Activated CD4-positive, alpha-beta T cell treated with anti-CD3 and anti-CD28 coated beads, Interleukin-2, Interleukin-4, amounts not matched to agents 100 ng/mL and 50 ng/mL, durations not matched to agents 16 hours and 8 hours (primary cell): ENCODE data around the gene UHRF2.
"Not testable (repeated sequence)": the region's sequence is repeated elsewhere in the genome, so short reads cannot be mapped to it uniquely, and the experiment has no call there.

Source experiments
- DNase-seq: peaks from one replicate; pipeline ENCODE4 v3.0.0-alpha.2; 2020; ENCODE audit warnings: low spot score

The UHRF2 gene

DNA sequence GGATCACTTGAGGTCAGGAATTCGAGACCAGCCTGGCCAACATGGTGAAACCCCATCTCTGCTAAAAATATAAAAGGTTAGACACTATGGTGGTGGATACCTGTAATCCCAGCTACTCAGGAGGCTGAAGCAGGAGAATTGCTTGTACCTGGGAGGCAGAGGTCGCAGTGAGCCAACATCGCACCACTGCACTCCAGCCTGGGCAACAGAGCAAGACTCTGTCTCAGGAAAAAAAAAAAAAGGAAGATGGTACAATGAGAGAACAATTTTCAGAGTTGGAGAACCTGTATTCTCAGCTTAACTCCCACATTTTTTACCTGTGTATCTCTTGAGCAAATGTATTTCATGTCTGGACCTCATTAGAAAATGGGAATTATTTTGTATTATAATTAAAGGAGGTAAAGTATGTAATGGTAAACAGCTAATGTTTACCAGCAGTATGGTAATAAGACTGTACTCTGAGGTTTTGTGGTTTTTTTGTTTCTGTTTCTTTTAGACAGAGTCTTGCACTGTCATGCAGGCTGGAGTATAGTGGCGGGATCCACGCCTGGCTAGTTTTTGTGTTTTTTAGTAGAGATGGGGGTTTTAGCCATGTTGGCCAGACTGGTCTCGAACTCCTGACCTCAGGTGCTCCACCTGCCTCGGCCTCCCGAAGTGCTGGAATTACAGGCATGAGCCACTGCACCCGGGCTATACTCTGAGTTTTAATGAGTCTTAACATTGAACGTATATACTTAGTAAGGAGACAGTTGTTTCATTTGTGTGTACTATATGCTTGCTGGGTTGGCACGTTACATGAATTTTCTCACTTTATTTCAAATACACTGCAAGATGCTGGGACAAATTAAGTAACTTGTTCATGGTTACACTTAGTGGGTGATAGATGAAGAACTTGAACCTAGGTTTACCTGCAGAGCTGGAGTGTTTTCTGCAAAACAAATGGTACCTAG lies 16.2 kb downstream of the UHRF2 start:
- peak; percentile 47 for DNase-seq

DNA sequence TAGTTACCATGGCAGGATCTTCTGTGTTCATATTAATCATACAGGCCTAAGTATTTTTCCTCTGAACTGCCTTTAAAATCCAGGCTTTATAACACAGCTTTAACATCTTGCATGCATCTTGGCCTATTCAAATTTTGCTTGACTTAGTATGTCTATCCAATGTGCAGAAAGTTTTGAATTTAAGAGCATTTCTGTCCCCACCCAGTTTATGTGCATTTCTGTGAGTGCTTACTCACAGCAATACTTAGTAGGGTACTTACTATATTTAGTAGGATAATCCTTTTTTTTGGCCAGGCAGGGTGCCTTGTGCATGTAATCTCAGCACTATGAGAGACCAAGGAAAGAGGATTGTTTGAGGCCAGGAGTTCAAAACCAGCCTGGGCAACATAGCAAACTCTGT lies 18.0 kb downstream of the UHRF2 start:
- DNase-seq = no peak

DNA sequence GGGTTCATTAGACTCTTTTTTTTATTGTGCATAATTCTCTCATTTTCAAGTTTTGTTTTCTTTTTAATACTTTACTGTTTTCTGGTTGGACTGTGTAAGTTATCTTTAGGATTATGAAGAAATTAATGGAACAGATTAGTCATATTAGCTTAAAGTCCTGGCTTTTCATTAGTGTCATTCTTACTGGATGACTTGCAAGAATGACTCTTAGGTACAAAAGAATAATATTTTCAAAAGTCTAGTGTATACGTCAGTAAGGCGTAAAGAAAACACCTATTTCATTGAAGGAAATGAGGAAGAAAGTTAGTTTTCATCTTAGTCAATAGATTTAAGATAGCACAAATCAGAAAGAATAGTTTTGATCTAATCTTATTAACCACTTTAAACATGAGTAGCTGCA lies 20.4 kb downstream of the UHRF2 start:
- peak; percentile 36 for DNase-seq

DNA sequence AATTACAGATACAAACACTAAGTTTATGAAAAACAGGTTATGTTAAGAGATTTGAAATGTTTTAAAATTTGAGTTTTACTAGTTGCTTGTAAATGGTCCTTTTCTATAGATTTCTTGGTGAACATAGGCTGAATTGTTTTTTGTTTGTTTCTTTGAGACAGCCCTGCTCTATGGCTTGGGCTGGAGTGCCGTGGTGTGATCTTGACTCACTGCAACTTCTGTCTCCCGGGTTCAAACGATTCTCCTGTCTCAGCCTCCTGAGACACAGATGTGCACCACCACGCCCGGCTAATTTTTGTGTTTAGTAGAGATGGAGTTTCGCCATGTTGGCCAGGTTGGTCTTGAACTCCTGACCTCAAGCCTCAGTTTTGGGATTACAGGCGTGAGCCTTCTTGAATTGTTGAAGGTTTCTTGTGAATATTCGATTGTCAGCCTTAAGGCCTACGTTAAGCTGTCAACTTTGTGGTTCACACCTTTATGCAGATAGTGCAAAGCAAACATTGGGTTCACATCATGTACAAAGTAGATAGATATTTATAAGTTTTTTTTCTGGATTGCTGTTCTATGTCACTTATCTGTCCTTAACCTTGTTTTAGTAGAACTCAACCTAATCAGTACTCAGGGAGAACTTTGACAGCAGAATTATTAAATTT lies 26.2 kb downstream of the UHRF2 start:
- no peak for DNase-seq

DNA sequence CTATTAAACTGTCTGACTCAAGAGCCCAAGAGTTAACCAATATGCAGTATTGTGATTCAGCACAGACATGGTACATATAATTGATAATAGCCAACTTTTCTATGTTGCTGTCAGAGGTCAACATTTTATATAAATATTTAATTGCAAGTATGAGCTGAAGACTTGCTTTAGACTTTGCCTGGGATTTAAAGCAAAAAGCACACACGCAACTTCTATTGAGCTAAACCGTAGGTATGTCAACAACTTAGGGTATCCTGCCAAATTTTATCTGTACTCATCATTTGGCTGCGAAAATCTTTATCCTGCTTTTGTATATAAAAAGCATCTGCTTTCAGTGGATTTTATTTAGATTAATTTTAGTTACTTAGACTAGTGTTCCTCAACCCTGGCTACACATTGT lies 27.4 kb downstream of the UHRF2 start:
- no peak for DNase-seq

DNA sequence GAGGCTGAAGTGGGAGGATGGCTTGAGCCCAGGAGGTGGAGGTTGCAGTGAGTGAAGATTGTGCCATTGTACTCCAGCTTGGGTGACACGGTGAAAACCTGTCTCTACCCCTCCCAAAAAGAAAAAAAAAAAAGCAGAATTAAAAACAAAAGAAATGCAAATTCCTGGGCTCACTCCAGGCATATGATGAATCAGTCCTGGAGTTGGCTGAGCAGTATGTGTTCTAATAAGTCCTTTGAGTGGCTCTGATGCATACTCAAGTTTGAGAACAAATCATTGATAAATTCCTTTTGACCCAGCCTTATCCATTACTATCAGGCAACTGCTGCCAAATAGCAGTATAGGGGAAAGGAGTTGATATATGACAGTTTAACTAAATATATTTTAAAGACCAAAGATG lies 28.3 kb downstream of the UHRF2 start:
- no peak for DNase-seq

DNA sequence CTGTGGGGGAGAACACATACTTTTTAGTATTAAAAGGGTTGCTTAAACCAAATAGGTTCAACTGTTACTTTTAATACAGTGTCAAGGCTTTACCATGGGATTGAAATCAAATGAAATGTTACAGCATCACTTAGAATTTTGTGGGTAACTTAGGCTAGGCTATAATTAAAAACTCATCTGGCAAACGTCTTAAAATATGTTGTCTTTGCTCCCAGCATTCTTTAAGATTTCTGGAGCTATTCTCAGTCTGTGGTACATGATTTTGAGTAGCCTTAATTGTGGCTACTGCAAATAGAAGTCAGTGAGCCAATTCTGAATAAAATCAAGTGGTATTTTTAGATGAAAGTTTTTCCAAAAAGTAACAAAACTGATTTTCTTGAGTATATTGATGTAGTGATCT lies 30.7 kb downstream of the UHRF2 start:
- DNase-seq = no peak

DNA sequence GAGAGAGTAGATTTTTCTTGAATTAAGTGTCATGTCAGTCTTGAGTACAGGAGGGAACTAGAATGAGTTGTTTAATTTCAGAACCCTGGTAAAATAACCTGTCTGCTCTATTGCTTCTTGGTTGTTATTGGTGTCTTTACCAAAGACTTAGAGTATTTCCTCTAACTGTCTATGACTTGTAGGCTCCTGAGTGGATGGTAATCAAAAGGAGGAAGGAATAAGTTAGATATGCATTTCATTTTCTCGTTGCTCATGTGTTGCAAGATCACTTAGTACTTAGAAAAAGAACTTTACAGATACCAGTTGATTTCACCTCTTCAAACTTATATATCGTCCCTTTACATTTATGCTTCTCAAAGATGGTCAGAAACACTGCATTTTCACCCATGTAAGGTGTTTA lies 31.1 kb downstream of the UHRF2 start:
- DNase-seq = no peak

DNA sequence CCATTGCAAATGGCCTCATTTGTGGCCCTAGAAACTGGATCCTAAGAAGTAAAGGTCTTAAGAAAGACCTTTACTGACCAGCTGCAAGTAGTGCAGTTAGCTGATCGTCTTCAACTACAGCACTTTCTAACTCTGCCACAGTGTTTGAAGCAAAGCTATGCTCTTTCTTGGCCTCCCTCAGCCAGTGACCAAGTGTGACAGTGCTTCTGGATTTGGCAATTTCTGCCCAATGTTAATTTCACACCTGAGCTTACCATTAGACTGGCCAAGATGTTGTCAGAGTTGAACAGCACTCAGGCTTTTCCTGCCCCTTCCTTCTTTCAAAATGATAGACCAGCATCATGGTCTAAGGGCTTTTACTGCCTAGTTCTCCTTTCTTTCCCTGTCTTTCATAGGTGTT lies 36.1 kb downstream of the UHRF2 start:
- DNase-seq = no peak

DNA sequence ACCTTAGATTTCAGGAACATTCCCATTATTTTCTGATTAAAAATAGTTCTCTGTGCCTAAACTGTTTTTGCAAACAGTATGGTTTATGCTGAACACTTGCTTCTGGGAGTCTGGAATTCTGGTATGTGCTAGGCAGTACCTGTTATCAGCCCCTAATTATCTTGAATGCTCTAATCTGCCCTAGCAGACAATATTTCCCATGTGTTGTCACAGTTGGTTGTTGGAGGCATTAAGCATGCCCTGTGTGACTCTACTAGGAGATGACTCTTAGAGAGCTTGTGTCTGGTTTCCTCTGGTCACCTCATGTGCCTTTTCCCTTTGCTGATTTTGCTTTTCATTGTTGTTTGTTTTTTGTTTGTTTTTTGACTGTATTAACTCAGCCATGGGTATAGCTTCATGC lies 36.6 kb downstream of the UHRF2 start:
- DNase-seq = no peak

DNA sequence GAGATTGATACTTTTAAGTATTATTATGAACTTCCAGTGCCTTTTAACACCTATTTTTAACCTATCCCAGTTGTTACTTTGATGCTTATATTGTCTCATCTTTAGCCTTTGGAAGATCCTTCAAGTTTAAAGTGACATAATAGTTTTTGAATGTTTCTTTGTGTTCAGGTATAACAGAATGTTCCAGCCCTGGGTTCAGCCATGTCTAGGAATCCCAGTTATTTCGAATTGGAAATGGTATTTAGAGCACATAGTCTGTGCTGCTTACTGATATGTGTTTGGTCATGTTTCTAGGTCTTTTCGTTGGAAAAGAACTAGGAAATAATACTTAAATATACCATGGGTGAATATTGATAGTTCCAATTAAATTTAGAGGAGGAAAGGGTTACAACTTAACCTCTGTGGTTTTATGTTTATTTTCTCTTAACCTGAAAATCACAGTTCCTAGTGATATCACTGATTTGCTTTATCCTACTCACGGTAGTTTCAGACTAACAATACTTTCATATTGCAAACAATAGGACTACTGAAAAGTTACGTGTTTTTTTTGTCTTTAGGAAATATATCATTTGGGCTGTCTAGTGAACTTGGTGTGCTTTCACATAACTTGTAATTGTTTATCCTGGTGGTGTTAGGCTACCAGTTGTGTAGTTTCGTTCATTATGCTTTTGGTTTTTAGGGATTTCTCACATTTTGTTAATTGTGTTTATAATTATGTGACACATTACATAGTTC lies 37.8 kb downstream of the UHRF2 start:
- DNase-seq = no peak

DNA sequence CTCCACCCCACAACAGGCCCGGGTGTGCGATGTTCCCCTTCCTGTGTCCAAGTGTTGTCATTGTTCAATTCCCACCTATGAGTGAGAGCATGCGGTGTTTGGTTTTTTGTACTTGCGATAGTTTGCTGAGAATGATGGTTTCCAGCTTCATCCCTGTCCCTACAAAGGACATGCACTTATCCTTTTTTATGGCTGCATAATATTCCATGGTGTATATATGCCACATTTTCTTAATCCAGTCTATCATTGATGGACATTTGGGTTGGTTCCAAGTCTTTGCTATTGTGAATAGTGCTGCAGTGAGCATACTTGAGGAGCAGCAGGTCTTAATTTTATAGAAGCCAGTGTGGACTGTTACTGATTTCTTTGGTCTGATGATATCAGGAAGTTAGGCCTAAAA lies 42.3 kb downstream of the UHRF2 start:
- DNase-seq = not testable (repeated sequence)

DNA sequence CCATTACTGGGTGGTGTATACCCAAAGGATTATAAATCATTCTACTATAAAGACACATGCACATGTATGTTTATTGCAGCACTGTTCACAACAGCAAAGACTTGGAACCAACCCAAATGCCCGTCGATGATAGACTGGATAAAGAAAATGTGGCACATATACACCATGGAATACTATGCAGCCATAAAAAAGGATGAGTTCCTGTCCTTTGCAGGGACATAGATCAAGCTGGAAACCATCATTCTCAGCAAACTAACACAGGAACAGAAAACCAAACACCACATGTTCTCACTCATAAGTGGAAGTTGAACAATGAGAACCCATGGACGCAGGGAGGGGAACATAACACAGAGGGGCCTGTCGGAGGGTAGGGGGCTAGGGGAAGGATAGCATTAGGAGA lies 45.7 kb downstream of the UHRF2 start:
- DNase-seq = not testable (repeated sequence)

DNA sequence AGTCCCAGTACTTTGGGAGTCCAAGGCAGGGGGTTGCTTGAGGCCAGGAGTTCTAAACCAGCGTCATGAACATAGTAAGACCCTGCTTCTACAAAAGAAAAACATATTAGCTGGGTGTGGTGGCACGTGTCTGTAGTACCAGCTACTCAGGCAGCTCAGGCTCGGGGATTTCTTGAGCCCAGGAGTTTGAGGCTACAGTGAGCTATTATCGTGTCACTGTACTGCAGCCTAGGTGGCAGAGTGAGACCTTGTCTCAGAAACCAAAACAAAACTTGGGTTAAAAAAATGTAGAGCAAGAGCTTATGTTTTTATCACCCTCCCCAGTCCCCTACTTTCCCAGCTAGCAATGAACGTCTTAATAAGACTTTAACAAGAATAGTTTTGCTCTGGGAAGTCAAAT lies 46.7 kb downstream of the UHRF2 start:
- no peak for DNase-seq

DNA sequence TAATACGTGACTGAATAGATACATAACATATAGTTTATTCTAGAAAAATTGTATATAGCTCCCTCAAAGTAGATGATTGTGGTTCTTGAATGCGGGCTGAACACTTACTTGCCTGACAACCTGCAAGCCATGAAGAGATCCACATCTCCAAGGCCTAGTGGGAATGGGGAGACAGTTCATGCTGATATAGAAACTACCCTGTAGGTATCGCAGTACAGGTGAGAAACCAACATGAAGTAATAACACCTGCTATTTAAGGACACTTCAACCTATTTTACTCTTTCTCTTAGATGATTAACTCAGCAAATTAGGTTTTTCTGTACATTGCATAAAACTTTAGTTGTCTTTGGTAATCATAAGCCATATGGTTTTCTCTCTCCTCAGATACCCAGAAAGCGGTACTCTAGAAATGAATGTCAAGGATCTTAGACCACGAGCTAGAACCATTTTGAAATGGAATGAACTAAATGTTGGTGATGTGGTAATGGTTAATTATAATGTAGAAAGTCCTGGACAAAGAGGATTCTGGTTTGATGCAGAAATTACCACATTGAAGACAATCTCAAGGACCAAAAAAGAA lies 47.3 kb downstream of the UHRF2 start:
- DNase-seq = no peak

DNA sequence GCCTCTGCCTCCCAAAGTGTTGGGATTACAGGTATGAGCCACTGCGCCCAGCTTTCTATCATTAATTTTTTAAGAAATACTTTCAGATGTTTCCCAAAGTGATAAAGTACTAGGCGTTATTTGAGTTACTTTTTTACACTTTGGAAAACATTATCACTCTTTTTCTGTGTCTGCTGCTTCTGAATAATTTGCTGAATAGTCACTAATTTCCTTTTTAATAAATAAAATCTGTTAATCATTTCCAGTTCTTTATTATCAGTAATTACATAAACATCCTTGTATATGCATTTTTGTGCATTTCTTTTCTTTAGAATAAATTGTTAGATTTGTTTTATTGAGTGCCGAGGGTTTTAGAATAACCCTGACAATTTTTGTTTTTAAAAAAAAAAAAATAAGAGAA lies 48.6 kb downstream of the UHRF2 start:
- DNase-seq = no peak

DNA sequence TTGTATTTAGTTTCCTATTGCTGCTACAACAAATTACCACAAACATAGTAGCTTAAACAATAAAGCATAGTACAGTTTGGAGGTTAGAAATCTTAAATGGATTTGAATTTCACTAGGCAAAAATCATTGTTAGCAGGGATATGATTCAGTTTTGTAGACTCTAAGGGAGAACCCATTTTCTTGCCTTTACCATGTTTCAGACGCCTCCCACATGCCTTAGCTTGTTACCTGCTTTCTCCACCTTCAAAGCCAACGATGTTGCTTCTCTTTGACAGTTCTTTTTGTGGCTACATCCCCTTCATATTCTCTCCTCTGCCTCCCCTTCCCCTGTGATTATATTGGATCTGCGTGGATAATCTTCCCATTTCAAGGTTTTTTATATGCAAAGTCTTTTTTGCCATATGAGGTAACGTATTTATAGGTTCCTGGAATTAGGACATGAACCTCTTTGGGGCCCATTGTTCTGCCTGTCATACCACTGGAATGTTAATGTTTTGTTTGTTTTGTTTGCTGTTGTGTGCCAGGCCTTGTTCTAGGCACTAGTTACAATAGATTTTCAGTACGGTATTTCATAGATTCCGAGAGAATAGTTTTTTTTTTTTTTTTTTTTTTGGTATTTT lies 54.1 kb downstream of the UHRF2 start:
- DNase-seq = no peak

DNA sequence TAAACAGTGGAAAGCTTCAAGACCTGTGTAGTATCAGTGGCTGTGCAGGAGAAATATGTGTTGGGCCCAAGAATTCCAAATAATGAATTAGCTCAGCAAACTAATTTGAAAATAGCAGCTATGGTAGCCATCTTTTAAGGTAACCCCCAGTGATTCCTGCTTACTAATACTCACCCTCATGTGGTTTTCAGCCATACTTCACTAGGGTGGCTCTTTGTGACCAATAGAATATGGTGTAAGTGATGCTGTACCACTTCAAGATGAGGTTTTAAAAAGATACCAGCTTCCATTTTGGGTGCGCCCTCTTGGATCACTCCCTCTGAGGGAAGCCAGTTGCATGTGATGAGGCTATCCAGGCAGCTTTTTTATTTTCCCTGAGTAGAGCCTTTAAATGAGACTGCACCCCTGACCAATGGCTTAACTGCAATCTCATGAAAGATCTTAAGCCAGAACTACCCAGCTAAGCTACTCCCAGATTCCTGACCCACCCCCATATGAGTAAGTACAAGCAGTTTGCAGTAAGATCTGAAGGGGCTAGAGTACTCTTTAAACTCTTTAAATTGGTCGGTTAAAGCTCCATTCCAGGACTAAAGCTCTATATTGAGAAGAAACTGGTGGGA lies 58.3 kb downstream of the UHRF2 start:
- no peak for DNase-seq

DNA sequence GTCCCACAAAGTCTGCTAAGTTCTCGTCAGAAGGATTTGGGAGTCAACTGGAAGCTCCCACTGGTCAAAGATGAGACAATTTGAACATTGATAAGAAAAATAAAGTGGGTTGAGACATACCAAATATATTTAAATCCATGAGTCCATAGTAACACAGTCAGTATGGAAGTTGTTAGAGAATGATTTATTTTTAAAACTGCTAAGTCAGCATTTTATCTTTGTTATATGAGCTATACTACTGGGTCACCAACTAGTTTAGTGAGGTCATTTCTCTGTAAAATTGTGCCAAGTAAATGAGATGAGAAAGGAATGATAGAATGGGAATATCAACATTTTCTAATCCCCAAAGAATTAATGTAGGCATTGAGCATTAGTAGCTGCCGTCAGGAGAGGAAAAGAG lies 60.2 kb downstream of the UHRF2 start:
- DNase-seq = no peak

DNA sequence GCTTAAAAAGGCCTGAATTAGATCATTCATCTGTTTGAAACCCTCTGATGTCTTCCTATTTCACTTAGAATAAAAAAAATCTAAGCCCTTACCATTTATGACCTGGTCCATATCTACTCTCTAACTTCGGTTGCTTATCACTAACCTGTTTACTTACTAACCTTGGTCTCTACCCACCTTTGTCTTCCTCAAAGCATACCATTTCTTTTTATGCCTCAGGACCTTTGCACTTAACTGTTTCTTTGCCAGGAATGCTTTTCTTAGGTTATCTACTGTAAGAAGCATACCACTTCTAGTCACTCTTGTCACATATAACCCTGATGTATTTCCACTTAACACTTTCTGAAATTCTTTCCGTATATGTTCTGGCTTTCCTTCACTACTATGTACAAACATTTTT lies 67.0 kb downstream of the UHRF2 start:
- no peak for DNase-seq

DNA sequence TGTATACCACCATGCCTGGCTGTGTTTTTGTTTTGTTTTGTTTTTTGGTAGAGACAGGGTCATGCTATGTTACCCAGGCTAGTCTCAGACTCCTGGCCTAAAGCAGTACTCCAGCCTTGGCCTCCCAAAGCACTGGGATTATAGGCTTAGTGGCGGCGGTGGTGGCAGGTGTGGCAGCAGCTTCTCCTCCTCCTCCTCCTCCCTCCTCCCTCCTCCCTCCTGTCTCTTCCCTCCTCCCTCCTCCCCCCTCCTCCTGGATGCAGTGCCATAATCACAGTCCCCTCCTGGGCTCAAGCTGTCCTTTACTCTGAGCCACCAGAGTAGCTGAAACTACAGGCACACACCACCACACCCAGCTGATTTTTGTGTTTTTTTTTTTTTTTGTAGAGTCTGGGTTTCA lies 71.2 kb downstream of the UHRF2 start:
- no peak for DNase-seq

DNA sequence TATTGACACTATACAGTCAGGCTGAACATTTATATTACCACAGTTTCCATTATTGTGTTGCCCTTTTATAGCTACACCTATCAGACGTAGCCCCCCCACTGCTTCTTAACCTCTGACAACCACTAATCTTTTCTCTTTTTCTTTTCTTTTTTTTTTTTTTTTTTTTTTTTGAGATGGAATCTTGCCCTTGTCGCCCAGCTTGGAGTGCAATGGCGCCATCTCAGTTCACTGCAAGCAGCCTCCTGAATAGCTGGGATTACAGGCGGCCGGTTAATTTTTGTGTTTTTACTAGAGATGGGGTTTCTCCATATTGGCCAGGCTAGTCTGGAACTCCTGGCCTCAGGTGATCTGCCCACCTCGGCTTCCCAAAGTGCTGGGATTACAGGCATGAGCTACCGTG lies 75.4 kb downstream of the UHRF2 start:
- no peak for DNase-seq
